GM12872 (cell line): ENCODE data around the gene BNC1.

Source experiments
- CTCF ChIP-seq: IDR thresholded peaks from 3 replicates; pipeline ENCODE4 v1.5.1; 2011; ENCODE audit warnings: low read depth, mild to moderate bottlenecking, low read length, moderate library complexity; ENCODE audit not compliant: insufficient read depth

Gene BNC1

GRCh38 chr15:83283813-83284558 is 478 bp downstream of the BNC1 start:
- no peak for TF ChIP-seq CTCF

- no peak for TF ChIP-seq CTCF
These were observed 1.2 kb downstream of the BNC1 start for GRCh38 chr15:83283138-83283812.

- TF ChIP-seq CTCF: no peak
These were observed 1.7 kb downstream of the BNC1 start for GRCh38 chr15:83282776-83283137.

GRCh38 chr15:83282141-83282540 is 2.3 kb downstream of the BNC1 start:
- TF ChIP-seq CTCF: no peak

- no peak for TF ChIP-seq CTCF
These were observed 6.3 kb downstream of the BNC1 start for GRCh38 chr15:83278191-83278590.

- TF ChIP-seq CTCF: no peak
These were observed 7.8 kb downstream of the BNC1 start for GRCh38 chr15:83276661-83277060.

- TF ChIP-seq CTCF: no peak
These were observed 9.1 kb downstream of the BNC1 start for GRCh38 chr15:83275412-83275811.
